Activated CD4-positive, CD25-positive, alpha-beta regulatory T cell (primary cell): Measurements from ENCODE around the gene SLC1A4.
A peak's percentile ranks its signal among the peaks of the same experiment; 100 is the strongest.
"Not testable (repeated sequence)": the region's sequence is repeated elsewhere in the genome, so short reads cannot be mapped to it uniquely, and the experiment has no call there.

Experiments
- DNase-seq, 4 experiments: peaks; one replicate each; lab custom pipeline; 2025; lab: John Stamatoyannopoulos, UW

The SLC1A4 gene

DNA sequence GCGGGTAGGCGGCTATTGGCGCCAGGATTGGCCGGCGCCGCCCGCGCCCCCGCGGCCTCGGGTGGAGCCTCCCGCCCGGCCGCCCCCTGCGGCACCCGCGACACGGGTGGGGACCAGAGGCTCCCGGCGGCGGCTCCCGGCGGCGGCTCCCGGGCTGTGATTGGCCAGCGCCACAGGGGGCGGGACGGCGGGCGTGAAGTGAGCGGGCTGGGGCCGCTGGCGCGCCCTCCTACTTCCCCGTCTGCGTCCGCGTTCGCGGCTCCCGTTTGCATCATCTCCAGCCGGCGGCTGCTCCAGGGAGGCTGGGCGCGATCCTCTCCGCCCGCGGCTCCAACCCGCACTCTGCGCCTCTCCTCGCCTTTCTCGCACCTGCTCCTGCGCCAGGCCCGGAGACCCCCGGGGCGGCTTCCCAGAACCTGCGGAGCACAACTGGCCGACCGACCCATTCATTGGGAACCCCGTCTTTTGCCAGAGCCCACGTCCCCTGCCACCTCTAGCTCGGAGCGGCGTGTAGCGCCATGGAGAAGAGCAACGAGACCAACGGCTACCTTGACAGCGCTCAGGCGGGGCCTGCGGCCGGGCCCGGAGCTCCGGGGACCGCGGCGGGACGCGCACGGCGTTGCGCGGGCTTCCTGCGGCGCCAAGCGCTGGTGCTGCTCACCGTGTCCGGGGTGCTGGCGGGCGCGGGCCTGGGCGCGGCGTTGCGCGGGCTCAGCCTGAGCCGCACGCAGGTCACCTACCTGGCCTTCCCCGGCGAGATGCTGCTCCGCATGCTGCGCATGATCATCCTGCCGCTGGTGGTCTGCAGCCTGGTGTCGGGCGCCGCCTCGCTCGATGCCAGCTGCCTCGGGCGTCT is at the start of gene SLC1A4:
TSS of gene SLC1A4 (plus strand) at position 274 of the 856 bp plus-strand sequence. CDS start at position 519, 245 bp downstream.
- DNase-seq = peak; percentile 51 to 75 (median 58)

- no peak for DNase-seq
Observed at GRCh38 chr2:64941143-64941542, 48.1 kb upstream of the SLC1A4 start.

GRCh38 chr2:64941801-64942200 is 47.4 kb upstream of the SLC1A4 start:
- DNase-seq = no peak

GRCh38 chr2:64942693-64943092 is 46.5 kb upstream of the SLC1A4 start:
- DNase-seq = no peak

DNA sequence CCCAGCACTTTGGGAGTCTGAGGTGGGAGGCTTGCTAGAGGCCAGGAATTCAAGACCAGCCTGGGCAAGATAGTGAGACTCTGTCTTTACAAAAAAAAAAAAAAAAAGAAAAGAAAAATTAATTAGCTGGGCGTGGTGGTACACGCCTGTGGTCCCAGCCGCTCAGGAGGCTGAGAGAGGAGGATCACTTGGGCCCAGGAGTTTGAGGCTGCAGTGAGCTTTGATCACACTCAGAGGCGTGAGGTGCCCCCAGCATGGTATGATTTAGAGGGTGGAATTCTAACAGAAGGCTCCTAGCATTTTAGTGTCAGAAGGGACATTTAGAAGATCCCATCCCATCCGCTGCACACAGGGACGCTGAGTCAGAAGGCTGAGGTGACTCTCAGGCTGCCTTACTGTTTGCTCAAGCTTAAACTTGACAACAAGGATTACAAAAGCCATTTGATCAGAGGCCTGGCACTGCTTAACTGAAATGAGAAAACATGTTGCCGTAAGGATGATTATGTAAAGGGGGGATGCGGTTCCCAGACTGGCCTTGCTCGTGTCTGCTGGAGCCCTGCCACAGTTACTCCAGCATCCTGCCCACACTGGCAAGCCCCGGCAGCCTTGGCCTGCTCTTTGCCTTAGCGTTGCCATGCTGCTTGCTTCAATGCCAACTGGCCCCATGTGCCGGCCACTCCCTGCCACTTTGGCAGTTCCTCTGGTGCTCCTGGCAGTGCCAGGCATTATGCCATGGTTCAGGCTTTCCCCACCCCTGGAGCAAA is 45.6 kb upstream of the SLC1A4 start:
- DNase-seq = no peak

- DNase-seq = no peak
Observed at GRCh38 chr2:64944484-64944883, 44.7 kb upstream of the SLC1A4 start.

DNA sequence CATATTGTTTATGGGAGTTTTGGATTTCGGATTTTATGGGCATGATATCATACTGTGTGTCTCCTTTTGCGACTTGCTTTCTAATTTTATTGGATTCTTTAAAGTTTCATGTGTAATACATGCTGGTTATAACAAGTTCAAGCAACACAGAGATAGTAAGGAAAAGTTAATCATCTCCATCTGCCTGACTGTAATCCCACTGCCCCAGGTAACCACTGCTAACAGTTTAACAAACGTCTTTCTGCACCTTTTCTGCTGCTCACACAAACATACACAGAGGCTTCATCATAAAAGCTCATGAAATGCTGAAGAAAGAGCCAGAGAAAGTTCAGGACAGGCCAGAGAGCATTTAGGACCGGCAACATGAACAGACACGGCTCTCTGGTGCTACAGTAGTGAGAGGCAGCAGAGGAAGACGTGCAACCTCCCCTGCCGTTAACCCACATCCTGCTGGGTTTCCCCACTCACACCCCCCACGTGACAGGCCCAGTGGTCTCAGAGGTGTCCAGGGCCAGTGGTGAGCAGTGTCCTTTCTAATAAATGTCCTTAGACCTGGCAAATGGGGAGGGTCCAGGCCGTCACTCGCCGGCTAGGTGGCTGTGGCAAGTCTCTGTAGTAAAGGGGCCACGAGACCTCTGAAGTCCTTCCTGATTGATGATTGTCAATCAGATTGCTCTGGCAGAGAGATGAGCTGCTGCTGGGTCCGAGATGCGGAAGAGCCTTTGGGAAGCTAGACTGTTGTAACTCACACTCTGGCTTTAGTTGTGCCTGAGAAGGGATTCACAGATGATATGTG is 43.0 kb upstream of the SLC1A4 start:
- peak; percentile 13 to 53 (median 41) for DNase-seq

DNA sequence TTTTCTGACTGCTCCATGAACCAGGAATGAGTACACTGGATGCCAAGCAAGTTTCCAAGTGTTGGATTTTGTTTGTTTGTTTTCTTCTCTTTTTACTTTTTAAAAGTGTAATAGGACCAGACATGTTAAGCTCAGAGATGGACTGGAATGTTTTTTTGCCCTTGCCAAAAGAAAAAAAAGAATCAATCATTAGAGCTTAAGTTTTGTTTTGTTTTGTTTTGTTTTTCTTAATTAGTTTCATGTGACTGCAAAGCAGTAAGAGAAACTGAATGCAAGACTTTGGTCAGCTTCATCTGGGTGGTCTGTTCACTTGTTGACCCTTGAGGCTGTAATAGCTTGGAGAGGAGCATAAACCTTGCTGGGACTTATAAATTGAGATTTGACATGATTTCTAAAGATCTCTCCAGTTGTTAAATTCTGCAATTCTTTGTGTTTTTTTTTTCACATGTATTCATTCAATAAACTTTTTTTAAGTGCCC is 42.4 kb upstream of the SLC1A4 start:
- no peak for DNase-seq

DNA sequence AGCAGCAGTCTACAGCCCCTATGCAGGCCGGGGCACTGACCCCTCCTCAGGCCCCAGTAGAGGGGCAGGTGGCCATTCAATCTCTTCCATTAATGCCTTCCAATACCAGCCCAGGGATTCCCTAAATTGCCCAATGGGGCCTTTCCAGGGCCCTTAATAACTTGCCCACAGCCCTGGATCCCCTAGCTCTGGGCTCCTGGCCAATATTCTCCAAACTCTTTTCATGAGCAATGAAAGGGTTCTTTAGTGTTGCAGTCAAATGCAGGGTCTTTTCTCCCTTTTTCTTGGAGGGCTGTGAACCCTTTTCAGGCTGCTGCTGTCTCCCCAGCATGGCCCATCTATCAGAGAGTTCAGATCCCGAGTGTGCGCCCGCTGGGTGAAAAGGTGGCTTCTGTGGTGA is 41.3 kb upstream of the SLC1A4 start:
- DNase-seq = no peak

- no peak for DNase-seq
Observed at GRCh38 chr2:64950226-64951160, 38.7 kb upstream of the SLC1A4 start.

- DNase-seq = no peak
Observed at GRCh38 chr2:64951306-64951953, 37.8 kb upstream of the SLC1A4 start.

GRCh38 chr2:64952096-64952495 is 37.1 kb upstream of the SLC1A4 start:
- no peak for DNase-seq

- no peak for DNase-seq
Observed at GRCh38 chr2:64952511-64953482, 36.4 kb upstream of the SLC1A4 start.

GRCh38 chr2:64955467-64955866 is 33.7 kb upstream of the SLC1A4 start:
- DNase-seq = no peak

DNA sequence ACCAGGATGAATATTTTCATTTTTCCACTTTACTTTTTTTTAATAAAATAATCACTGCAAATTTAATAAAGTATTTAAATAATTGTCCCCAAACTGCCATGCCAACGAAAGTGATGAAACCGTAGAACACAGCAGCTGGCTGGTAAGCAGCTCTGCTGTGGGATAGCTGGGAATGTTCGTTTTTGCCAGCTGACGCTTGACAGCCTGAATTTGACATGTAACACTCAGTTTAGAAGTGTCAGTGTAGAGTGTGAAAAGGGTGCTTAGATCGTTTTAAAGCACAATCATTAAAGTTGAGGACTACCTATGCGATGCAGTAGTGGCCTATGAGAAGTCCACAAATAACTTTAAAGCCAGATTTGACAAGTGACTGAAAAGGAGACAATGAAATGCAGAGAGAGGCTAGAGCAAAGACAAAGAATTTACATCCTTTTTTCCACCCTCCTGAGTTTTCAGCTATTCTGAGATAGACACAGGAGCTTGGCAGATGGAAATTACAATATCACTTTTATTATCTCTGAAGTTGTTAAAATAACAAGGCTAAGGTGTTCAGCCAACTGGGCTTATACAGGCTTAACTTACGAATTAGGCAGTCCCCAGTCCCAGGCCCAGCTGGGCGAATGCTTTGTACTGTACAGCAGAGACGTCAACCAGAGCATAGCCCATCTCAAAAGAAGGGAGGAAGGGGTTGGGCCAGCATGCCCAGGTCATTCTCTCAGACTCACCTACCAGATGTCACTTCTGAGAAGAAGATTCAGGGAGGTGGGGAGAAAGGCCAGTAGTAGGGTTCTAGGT is 31.9 kb upstream of the SLC1A4 start:
- DNase-seq = no peak

- no peak for DNase-seq
Observed at GRCh38 chr2:64958556-64958955, 30.6 kb upstream of the SLC1A4 start.

- no peak for DNase-seq
Observed at GRCh38 chr2:64960819-64961218, 28.4 kb upstream of the SLC1A4 start.

- DNase-seq = not testable (repeated sequence)
Observed at GRCh38 chr2:64963138-64963537, 26.1 kb upstream of the SLC1A4 start.
